GM19025 (cell line): Measurements from ENCODE around the gene ZMYND12.
A peak's percentile ranks its signal among the peaks of the same experiment; 100 is the strongest.

Experiments used
- ATAC-seq: cut with Tn5 transposase; IDR thresholded peaks from one replicate; pipeline ENCODE4 v1.9.1; 2021; ENCODE audit warnings: mild to moderate bottlenecking, low read depth, moderate library complexity; ENCODE audit not compliant: unreplicated experiment

The ZMYND12 gene

GRCh38 chr1:42399315-42400100, 56.3 kb downstream of the ZMYND12 start:
- no peak for ATAC-seq

- ATAC-seq = no peak
Observed at GRCh38 chr1:42392967-42393848, 62.6 kb downstream of the ZMYND12 start.

GRCh38 chr1:42392255-42392654, 63.6 kb downstream of the ZMYND12 start:
- ATAC-seq = no peak

- no peak for ATAC-seq
Observed at GRCh38 chr1:42386051-42386450, 69.8 kb downstream of the ZMYND12 start.

GRCh38 chr1:42385283-42385682, 70.5 kb downstream of the ZMYND12 start:
- no peak for ATAC-seq

- no peak for ATAC-seq
Observed at GRCh38 chr1:42381280-42381673, 74.5 kb downstream of the ZMYND12 start.

GRCh38 chr1:42380586-42381279, 75.1 kb downstream of the ZMYND12 start, which contains the start of gene RIMKLA:
Gene RIMKLA (plus strand): TSS chr1:42380792. CDS start chr1:42380935, 143 bp downstream.
- peak; percentile 88 for ATAC-seq
